ENCODE results near the gene PCNX2. TPM values are rescaled to one million over a fixed set of nuclear protein-coding genes. Genes with fewer than 3 reads are reported as not detected.

Gene PCNX2
- total RNA-seq, 4 donors from 2014 or later = 5.9 to 21.7 (median 10.3) TPM

DNA sequence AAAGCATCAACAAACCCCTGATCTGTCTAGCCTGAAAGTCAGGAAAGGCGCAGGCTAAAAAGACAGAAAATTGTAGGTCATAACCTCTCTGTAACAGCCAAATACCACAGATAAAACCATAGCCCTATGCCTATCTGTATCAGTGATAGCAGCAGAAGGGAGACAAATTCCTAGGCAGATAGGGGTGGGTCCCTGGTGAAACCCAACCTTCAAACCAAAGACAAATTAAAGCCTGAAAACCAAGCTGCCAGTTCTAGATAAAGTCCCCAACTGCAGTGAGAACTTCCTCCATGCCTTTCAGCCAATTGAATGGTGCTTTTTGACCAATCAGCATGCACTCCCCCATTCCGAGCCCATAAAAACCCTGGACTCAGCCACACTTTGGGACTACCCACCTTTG, 229.8 kb downstream of the PCNX2 start:
- H3K27me3 ChIP-seq = no peaks in the 10 kb centered on the region
- no peak overlapping the region for H3K27ac ChIP-seq
- H3K9me3 ChIP-seq = no peaks in the 10 kb centered on the region
- 79 to 100% methylated on average over 1 to 2 of the region's 2 CpGs for WGBS, 2 donors (ENCODE audit: low coverage in 1 of 2)
- TF ChIP-seq POLR2AphosphoS5 (IDR thresholded peaks at IDR 0.05) (no peak), CTCF (IDR thresholded peaks at IDR 0.05) (no peak), EP300 (IDR thresholded peaks at IDR 0.05) (no peak), POLR2A (IDR thresholded peaks at IDR 0.05) (no peak)
- no peaks in the 10 kb centered on the region for H3K36me3 ChIP-seq
- H3K4me1 ChIP-seq = no peaks in the 10 kb centered on the region
- no peak for ATAC-seq
- H3K4me3 ChIP-seq = no peak overlapping the region

- Histone ChIP-seq H3K4me3 (no peak overlapping the region), H3K36me3 (no peaks in the 10 kb centered on the region), H3K9me3 (no peaks in the 10 kb centered on the region), H3K4me1 (no peaks in the 10 kb centered on the region), H3K27ac (no peak overlapping the region), H3K27me3 (no peaks in the 10 kb centered on the region)
- TF ChIP-seq EP300 (IDR thresholded peaks at IDR 0.05) (no peak), CTCF (IDR thresholded peaks at IDR 0.05) (no peak), POLR2AphosphoS5 (IDR thresholded peaks at IDR 0.05) (no peak)
- ATAC-seq = no peak
- 31 to 100% methylated on average over 1 of the region's 1 CpG for WGBS, 2 donors (ENCODE audit: low coverage in 1 of 2)
These were observed 230.5 kb downstream of the PCNX2 start for GRCh38 chr1:233064988-233065387.

DNA sequence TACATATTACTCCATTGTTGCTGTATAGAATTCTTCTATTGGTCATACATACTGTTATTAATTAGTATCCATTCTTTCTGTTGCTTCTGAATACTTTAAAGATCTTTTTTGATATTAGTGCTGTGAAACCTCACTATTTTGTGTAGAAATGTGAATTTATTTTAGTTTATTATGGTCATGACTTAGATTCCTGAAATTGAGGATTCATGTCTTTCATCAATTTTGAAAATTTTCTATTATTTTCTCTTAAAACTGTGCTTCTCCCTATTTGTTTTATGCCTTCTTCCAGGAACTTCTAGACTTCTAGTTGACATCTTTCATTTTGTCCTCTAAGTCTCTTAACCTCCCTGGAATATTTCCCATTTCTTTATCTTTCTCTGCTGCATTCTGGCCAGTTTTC, 232.1 kb downstream of the PCNX2 start:
- H3K9me3 ChIP-seq = no peaks in the 10 kb centered on the region
- no peak for ATAC-seq
- H3K27me3 ChIP-seq = no peaks in the 10 kb centered on the region
- H3K36me3 ChIP-seq = no peaks in the 10 kb centered on the region
- H3K4me3 ChIP-seq = no peak overlapping the region
- no peak overlapping the region for H3K27ac ChIP-seq
- TF ChIP-seq POLR2A (IDR thresholded peaks at IDR 0.05) (no peak), EP300 (IDR thresholded peaks at IDR 0.05) (no peak), POLR2AphosphoS5 (IDR thresholded peaks at IDR 0.05) (no peak), CTCF (IDR thresholded peaks at IDR 0.05) (no peak)
- no peaks in the 10 kb centered on the region for H3K4me1 ChIP-seq

DNA sequence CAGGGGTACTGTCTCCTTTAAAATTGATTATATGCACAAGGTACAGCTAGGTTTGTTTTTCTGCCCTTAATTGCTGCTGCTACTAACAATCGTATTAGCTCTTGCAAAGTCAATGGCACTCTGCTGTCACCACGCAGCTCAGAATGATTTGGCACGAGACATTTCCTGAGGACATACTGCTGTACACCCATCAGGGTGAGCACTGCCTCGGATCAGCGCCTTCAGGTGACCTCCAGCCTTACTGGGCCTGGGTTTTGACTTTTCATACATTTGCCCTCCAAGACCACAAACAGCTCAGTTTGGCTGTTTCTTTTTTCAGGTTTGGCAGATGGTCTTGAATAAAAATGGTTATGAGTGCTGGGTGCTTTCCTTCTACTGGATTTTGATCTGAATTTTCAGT, 234.3 kb downstream of the PCNX2 start:
- no peak overlapping the region for H3K27ac ChIP-seq
- H3K4me3 ChIP-seq = no peak overlapping the region
- H3K36me3 ChIP-seq = no peaks in the 10 kb centered on the region
- ATAC-seq = no peak
- no peaks in the 10 kb centered on the region for H3K4me1 ChIP-seq
- H3K9me3 ChIP-seq = no peaks in the 10 kb centered on the region
- 81 to 91% methylated on average over 3 to 5 of the region's 5 CpGs for WGBS, 2 donors (ENCODE audit: low coverage in 1 of 2)
- H3K27me3 ChIP-seq = no peaks in the 10 kb centered on the region
- TF ChIP-seq CTCF (IDR thresholded peaks at IDR 0.05) (no peak), POLR2A (IDR thresholded peaks at IDR 0.05) (no peak), EP300 (IDR thresholded peaks at IDR 0.05) (no peak), POLR2AphosphoS5 (IDR thresholded peaks at IDR 0.05) (no peak)

GRCh38 chr1:233060461-233060994, 235.0 kb downstream of the PCNX2 start:
- no peak for ATAC-seq
- H3K9me3 ChIP-seq = no peaks in the 10 kb centered on the region
- no peaks in the 10 kb centered on the region for H3K27me3 ChIP-seq
- no peaks in the 10 kb centered on the region for H3K4me1 ChIP-seq
- TF ChIP-seq POLR2A (IDR thresholded peaks at IDR 0.05) = no peak
- TF ChIP-seq EP300 (IDR thresholded peaks at IDR 0.05) = no peak
- no peak for TF ChIP-seq POLR2AphosphoS5 (IDR thresholded peaks at IDR 0.05)
- no peak for TF ChIP-seq CTCF (IDR thresholded peaks at IDR 0.05)
- H3K36me3 ChIP-seq = no peaks in the 10 kb centered on the region
- no peak overlapping the region for H3K27ac ChIP-seq
- H3K4me3 ChIP-seq = no peak overlapping the region
- 96 to 100% methylated on average over 3 of the region's 3 CpGs for WGBS, 2 donors (ENCODE audit: low coverage in 1 of 2)
